Adipocyte (in vitro differentiated cells): ENCODE measurements around the gene APBA1.

Experiments
- DNase-seq: peaks from one replicate; pipeline ENCODE4 v3.0.0-alpha.2; 2015; ENCODE audit warnings: low read depth
- H3K27me3 ChIP-seq: replicated peaks from 2 replicates; pipeline ENCODE4 v1.7.0; 2013; ENCODE audit warnings: mild to moderate bottlenecking, low read length, moderate library complexity; ENCODE audit not compliant: control insufficient read depth, insufficient read depth
- H3K36me3 ChIP-seq: 2 replicates; pipeline ENCODE4 v1.7.0; 2013; ENCODE audit warnings: low read length, mild to moderate bottlenecking, moderate library complexity; ENCODE audit not compliant: control insufficient read depth, insufficient read depth, severe bottlenecking
- H3K4me1 ChIP-seq: 2 replicates; pipeline ENCODE4 v1.7.0; 2013; ENCODE audit warnings: mild to moderate bottlenecking, low read length, moderate library complexity; ENCODE audit not compliant: control insufficient read depth, insufficient read depth
- H3K4me3 ChIP-seq: 2 replicates; pipeline ENCODE4 v1.7.0; 2013; ENCODE audit warnings: mild to moderate bottlenecking, low read length, moderate library complexity
- H3K9ac ChIP-seq: 2 replicates; pipeline ENCODE4 v1.7.0; 2013; ENCODE audit warnings: mild to moderate bottlenecking, low read length, moderate library complexity
- H3K9me3 ChIP-seq: 2 replicates; pipeline ENCODE4 v1.7.0; 2013; ENCODE audit warnings: mild to moderate bottlenecking, low read length, moderate library complexity; ENCODE audit not compliant: control insufficient read depth

The APBA1 gene

DNA sequence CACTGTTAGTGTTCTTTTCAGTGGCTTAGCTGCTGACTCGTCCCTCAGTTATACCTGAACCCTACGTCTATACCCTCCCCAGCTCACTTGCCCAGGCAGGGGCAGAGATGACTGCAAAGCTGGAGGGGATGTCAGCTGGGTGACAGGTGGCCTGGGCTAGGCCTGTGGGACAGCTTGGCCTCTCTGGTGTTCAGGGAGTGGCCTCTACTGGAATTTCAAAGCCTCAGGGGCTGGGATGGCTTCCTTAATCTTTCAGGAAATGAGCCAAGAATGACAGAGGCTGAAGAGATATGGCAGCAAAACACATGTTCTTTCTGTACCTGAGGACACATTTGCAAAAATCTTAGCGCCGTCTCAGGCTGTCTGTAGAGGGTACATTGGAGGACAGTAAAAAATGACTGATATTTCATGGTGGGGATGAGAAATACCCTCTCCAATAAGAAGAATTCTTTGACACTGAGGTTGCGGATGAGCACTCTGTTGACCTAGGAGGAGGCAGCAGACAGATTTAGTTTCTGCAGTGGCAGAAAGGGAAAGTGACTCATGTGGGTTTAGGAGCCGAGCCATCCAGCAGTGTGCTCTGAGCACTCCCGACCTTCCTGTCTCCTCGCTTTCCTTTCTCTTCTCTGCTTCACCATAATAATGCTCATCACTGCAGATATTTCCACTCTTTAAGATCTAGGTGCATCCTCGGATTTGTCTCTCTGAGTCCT, 292.7 kb downstream of the APBA1 start:
- H3K9me3 ChIP-seq = no peaks in the 10 kb centered on the region
- H3K4me1 ChIP-seq = peaks cover 19% of the 10 kb centered on the region
- peak; percentile 34 for DNase-seq
- no peak overlapping the region for H3K4me3 ChIP-seq
- H3K36me3 ChIP-seq = no peaks in the 10 kb centered on the region
- H3K9ac ChIP-seq = no peak overlapping the region
- peaks cover 4% of the 10 kb centered on the region for H3K27me3 ChIP-seq

DNA sequence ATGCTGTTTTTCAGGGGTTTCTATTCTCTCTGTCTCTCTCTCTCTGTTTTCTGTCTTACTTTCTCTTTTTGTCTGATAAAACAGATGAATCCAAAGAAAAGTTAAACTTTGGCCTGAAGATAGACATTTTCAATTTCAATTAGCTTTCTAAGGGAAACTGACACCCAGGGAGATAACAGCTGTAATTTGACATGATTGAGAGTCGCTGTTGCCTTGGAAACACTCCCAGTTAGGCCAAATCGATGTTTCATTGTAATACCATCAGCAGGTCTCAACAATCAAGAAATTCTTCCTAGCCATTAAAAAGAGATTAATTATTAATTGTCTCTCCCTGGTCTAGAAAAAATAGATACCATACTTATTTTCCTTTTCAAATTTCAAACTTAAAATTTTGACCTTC, 294.2 kb downstream of the APBA1 start:
- Histone ChIP-seq H3K4me3 (no peak overlapping the region), H3K36me3 (no peaks in the 10 kb centered on the region), H3K9me3 (no peaks in the 10 kb centered on the region), H3K4me1 (peaks cover 19% of the 10 kb centered on the region), H3K27me3 (peaks cover 4% of the 10 kb centered on the region), H3K9ac (no peak overlapping the region)
- DNase-seq = no peak
